MM.1S (cell line): Measurements from ENCODE around the gene SOX21.

Source experiments
- CTCF ChIP-seq: fragments of 300-600 bp; sonication (generic); IDR thresholded peaks from 2 replicates; pipeline ENCODE4 v1.5.1; 2016; ENCODE audit warnings: antibody characterized with exemption, low read length, mixed read lengths
- EZH2 ChIP-seq: fragments of 300-600 bp; sonication (generic); optimal IDR thresholded peaks from 2 replicates; pipeline ENCODE3; 2017; ENCODE audit warnings: low read depth, mild to moderate bottlenecking, antibody characterized with exemption, low read length, mixed read lengths

GRCh38 chr13:94664889-94665288, 47.5 kb downstream of the SOX21 start:
- TF ChIP-seq CTCF (no peak), EZH2 (no peak)
